ENCODE results near the gene ARHGAP24.

- no peak for TF ChIP-seq CTCF (IDR thresholded peaks at IDR 0.05)
- no peak for TF ChIP-seq POLR2A (IDR thresholded peaks at IDR 0.05)
Observed at GRCh38 chr4:86033171-86033570, 558.2 kb downstream of the ARHGAP24 start.

All from esophagus squamous epithelium (tissue), 4 donors.